GM18951 (cell line): ENCODE results near the gene PLAC8L1.

ENCODE experiments used
- POLR2A ChIP-seq: IDR thresholded peaks from 4 replicates; pipeline ENCODE4 v1.6.1; 2011; ENCODE audit warnings: mild to moderate bottlenecking; ENCODE audit not compliant: insufficient read length, insufficient read depth; ENCODE audit errors: extremely low read depth
- in situ Hi-C: fragments of 300-500 bp; cut with MboI; formaldehyde crosslinking; loops from one replicate; pipeline ENCODE4 v1.12.0; 2022; ENCODE audit warnings: low sequenced_read_pairs, mixed read lengths, inconsistent platforms; ENCODE audit not compliant: unreplicated experiment

PLAC8L1 gene

GRCh38 chr5:146103594-146103993 lies 1.8 kb downstream of the PLAC8L1 start:
- no peak for TF ChIP-seq POLR2A
- in situ Hi-C loops, result no loop called here

- in situ Hi-C loops, result no loop called here
- TF ChIP-seq POLR2A, result no peak
These were observed 3.7 kb downstream of the PLAC8L1 start for GRCh38 chr5:146101646-146102045.

- no peak for TF ChIP-seq POLR2A
- in situ Hi-C loops, result no loop called here
These were observed 7.3 kb downstream of the PLAC8L1 start for GRCh38 chr5:146098047-146098446.

DNA sequence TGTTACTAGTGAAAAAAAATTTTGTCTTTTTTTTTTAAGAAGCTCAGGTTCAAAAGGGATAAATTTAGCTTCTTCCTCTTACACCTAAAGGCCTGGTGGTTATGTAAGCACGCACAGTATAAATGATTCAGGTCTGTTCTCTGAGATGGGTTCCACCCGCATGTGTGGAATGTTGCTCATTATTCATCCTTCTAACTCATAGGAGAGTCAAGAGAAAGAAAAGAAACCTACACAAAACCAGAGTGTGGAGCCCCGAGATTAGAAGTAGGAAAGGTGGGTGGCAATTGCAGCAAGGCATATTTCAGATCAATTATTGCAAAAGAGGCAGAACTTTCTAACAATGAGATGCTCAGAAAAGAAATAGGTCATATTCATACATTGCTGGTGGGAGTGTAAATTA lies 13.5 kb downstream of the PLAC8L1 start:
- in situ Hi-C loops, result no loop called here

DNA sequence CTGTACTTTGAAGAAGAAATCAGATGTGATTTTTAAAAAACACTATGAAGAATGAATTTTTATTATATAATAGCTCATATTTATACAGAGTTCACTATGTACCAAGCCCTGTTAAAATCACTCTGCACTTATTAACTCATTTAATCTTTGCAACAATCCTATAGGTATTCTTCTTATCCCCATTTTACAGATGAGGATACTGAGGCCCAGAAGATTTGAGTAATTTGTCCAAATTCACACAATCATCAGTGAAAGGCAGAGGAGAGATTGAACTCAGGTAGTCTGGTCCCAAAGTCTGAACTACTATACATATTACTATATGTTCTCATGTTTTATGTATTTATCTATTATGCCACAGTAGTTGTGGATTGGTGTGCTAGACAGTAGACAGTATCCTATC lies 16.1 kb downstream of the PLAC8L1 start:
- no peak for TF ChIP-seq POLR2A
- in situ Hi-C loops, result no loop called here

More for the DNA sequence above, 13.5 kb downstream of the PLAC8L1 start:
- no peak for TF ChIP-seq POLR2A

DNA sequence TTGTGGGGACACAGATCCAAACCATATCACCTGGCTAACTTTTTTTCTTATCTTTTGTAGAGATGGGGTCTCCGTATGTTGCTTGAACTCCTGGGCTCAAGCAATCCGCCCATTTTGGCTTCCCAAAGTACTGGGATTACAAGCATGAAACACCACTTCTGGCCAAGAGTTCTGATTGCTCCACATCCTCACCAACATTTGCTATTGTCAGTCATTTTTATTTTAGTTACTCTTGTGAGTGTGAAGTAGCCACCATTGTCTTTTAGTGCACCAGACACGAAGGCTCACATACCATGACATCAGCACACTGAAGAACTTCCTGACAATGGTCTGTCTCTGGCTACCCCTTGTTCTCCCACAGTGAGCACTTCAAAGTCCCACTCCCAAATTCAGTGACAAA lies 17.3 kb downstream of the PLAC8L1 start:
- in situ Hi-C loops, result no loop called here

DNA sequence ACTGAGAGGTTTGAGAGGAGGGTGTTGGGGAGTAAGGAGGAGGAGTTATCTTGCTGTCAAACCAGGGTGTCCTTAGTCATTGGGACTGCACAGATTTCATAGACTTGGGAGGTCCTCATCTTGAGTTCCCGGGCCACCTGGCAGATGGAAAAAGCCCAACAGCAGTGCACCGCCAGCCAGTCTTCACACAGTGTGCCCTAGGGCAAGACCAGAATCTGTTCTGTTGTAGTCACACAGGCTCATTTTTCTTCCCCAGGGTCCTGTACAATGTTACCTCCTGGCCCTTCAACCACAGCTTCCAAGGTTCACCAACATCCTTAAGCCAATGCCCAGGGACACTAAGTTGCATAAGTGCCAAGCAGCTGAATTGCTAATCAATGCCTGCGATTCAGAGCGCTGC lies 21.0 kb downstream of the PLAC8L1 start:
- no peak for TF ChIP-seq POLR2A
- in situ Hi-C loops, result no loop called here

More for the DNA sequence above, 17.3 kb downstream of the PLAC8L1 start:
- TF ChIP-seq POLR2A, result no peak

GRCh38 chr5:146082798-146083197 lies 22.6 kb downstream of the PLAC8L1 start:
- TF ChIP-seq POLR2A, result no peak
- in situ Hi-C loops, result no loop called here

DNA sequence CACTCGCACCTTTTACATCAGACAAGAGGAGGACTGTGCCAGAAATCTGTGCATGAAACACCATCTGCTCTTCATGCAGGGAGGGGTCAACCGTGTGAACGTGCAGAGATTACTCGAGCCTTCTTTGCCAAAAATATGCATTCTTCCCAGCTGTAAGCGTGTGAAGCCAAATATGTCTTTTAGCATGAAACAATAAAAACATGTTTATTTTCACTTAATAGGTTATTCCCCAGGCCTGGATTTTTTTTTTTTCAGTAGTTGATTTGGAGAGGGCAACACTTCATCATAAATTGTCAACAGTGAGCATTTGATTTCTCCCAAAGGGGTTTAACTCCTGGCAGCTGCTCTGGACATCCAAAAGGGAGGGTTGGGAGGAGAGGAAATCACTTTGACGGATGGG lies 23.8 kb downstream of the PLAC8L1 start:
- no peak for TF ChIP-seq POLR2A
- in situ Hi-C loops, result no loop called here

DNA sequence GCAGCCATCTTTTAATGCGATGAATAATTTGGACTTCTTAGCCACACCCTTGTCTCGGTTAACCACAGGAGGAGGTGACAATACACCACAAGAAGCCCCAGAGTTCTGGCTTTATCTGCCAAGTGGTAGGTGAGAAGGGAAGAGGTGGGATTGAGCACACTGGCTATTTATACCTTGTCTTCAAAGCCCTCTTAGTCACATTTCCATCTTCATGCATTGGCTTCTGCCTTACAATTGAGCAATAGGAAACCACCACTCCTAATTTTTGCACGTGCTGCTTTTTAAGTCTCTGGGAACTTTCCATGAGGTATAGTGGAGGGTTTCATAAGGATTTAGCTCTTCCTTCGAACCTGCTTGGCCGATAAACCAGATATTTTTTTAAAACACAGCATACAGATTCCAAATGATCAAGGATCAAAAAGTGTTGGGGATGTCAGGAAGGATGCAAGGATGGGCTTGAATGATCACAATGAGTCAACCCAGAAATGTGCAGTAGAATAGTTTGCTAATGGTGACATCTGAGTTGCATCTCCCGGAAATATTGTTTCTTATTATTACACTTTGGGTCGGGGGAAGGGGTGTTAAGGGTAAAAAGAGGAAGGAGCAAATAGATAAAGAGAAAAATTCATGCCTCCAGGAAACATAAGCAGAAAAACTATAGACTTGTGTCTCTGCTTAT lies 25.5 kb downstream of the PLAC8L1 start:
- in situ Hi-C loops, result no loop called here
- TF ChIP-seq POLR2A, result no peak

GRCh38 chr5:146078566-146078965 lies 26.8 kb downstream of the PLAC8L1 start:
- no peak for TF ChIP-seq POLR2A
- in situ Hi-C loops, result no loop called here

DNA sequence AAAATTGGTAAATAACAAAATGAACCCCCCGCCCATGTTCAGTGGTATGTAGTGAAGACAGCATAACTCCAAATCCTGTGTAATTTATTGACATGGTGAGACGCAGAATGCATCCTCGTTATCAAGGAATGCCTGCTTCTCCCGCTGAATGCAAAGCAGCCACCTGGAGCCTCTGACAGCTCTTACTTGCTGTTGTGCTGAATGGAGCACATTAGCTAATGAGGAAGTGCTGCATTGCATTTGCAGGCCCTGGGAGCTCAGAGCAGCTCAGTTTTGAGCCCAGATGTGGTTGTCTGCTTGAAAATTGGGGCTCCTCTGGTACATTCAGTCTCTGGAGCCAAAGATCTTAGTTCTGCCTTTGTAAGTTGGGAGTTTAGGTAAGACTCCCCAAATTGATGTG lies 28.9 kb downstream of the PLAC8L1 start:
- no peak for TF ChIP-seq POLR2A
- in situ Hi-C loops, result no loop called here

GRCh38 chr5:146076028-146076427 lies 29.3 kb downstream of the PLAC8L1 start:
- in situ Hi-C loops, result no loop called here

GRCh38 chr5:146073239-146073900 lies 32.0 kb downstream of the PLAC8L1 start:
- no peak for TF ChIP-seq POLR2A
- in situ Hi-C loops, result no loop called here

More at GRCh38 chr5:146076028-146076427, 29.3 kb downstream of the PLAC8L1 start:
- TF ChIP-seq POLR2A, result no peak
